ENCODE data around the gene RIPK3. TPM values are rescaled to one million over a fixed set of nuclear protein-coding genes. Genes with fewer than 3 reads are reported as not detected.

The RIPK3 gene
- total RNA-seq, 1 donor from 2014 or later = 38.9 TPM

GRCh38 chr14:24343795-24344660, 4.2 kb upstream of the RIPK3 start:
- CTCF ChIA-PET = interaction anchor here (4.9 kb wide), 1 partner anchor 10 kb away, joined by 22 read pairs; the partner anchor contains the start of gene ADCY4
- DNase-seq = no peak
- peaks cover 3% of the 10 kb centered on the region for H3K36me3 Mint-ChIP-seq (ENCODE audit: low read depth)
- peaks cover 8% of the 10 kb centered on the region for H3K4me1 Mint-ChIP-seq
- no peak for ATAC-seq (ENCODE audit: low read depth)
- POLR2A ChIA-PET = no interaction called here
- no peak overlapping the region for H3K27ac Mint-ChIP-seq
- H3K27me3 Mint-ChIP-seq = peaks cover 20% of the 10 kb centered on the region
- no peaks in the 10 kb centered on the region for H3K9me3 Mint-ChIP-seq
- TF ChIP-seq CTCF (IDR thresholded peaks at IDR 0.05) = no peak
- H3K4me3 Mint-ChIP-seq = no peak overlapping the region
- intact Hi-C loops (cut with micrococcal nuclease) = no loop called here

- no peak for TF ChIP-seq CTCF (IDR thresholded peaks at IDR 0.05)
- intact Hi-C loops (cut with micrococcal nuclease) = no loop called here
- no peak for DNase-seq
- Mint-ChIP-seq H3K27me3 (peaks cover 20% of the 10 kb centered on the region), H3K27ac (no peak overlapping the region), H3K4me3 (no peak overlapping the region), H3K4me1 (peaks cover 19% of the 10 kb centered on the region), H3K9me3 (no peaks in the 10 kb centered on the region), H3K36me3 (ENCODE audit: low read depth) (peaks cover 5% of the 10 kb centered on the region)
- no peak for ATAC-seq (ENCODE audit: low read depth)
- ChIA-PET CTCF (no interaction called here), POLR2A (no interaction called here)
These were observed 3.1 kb upstream of the RIPK3 start for GRCh38 chr14:24342889-24343288.

GRCh38 chr14:24340606-24341005, 815 bp upstream of the RIPK3 start:
- intact Hi-C loops (cut with micrococcal nuclease) = loop anchor here (1.0 kb wide), 1 partner anchor 25 kb away; no protein-coding TSS in a partner anchor
- H3K4me3 Mint-ChIP-seq = no peak overlapping the region

GRCh38 chr14:24338843-24339242, 948 bp downstream of the RIPK3 start:
- H3K27ac Mint-ChIP-seq = no peak overlapping the region
- no peak for DNase-seq
- H3K27me3 Mint-ChIP-seq = peaks cover 15% of the 10 kb centered on the region
- ChIA-PET CTCF (interaction anchor here (3.0 kb wide), 2 partner anchors 27 to 93 kb away, joined by 16 to 25 read pairs; no protein-coding TSS in a partner anchor), POLR2A (interaction anchor here (0.7 to 11.5 kb wide), 6 partner anchors 27 to 103 kb away, joined by 3 to 216 read pairs (median 6); partner anchors contain the start of genes CBLN3, DHRS1, KHNYN and NOP9)
- H3K4me3 Mint-ChIP-seq = peak overlapping the region; percentile 94
- ATAC-seq (ENCODE audit: low read depth) = no peak
- intact Hi-C loops (cut with micrococcal nuclease) = loop anchor here (1.0 to 10.0 kb wide), 3 partner anchors 92 to 784 kb away; partner anchors contain the start of genes THTPA and ZFHX2
- H3K4me1 Mint-ChIP-seq = peaks cover 38% of the 10 kb centered on the region
- H3K9me3 Mint-ChIP-seq = no peaks in the 10 kb centered on the region
- peaks cover 22% of the 10 kb centered on the region for H3K36me3 Mint-ChIP-seq (ENCODE audit: low read depth)
- TF ChIP-seq CTCF (IDR thresholded peaks at IDR 0.05) = no peak

More at GRCh38 chr14:24340606-24341005, 815 bp upstream of the RIPK3 start:
- no peak for DNase-seq
- no peak for TF ChIP-seq CTCF (IDR thresholded peaks at IDR 0.05)
- H3K4me1 Mint-ChIP-seq = peaks cover 25% of the 10 kb centered on the region
- H3K9me3 Mint-ChIP-seq = no peaks in the 10 kb centered on the region
- H3K27me3 Mint-ChIP-seq = peaks cover 15% of the 10 kb centered on the region
- H3K36me3 Mint-ChIP-seq (ENCODE audit: low read depth) = peaks cover 22% of the 10 kb centered on the region
- CTCF ChIA-PET = interaction anchor here (1.3 to 3.0 kb wide), 3 partner anchors 25 to 91 kb away, joined by 3 to 25 read pairs (median 16); no protein-coding TSS in a partner anchor
- POLR2A ChIA-PET = interaction anchor here (1.2 to 11.5 kb wide), 4 partner anchors 26 to 101 kb away, joined by 3 to 216 read pairs (median 16); partner anchors contain the start of genes CBLN3, KHNYN, RABGGTA and SDR39U1
- no peak overlapping the region for H3K27ac Mint-ChIP-seq
- ATAC-seq (ENCODE audit: low read depth) = no peak

GRCh38 chr14:24337824-24338175, 2.0 kb downstream of the RIPK3 start:
- ChIA-PET POLR2A (interaction anchor here (1.0 to 11.5 kb wide), 3 partner anchors 93 to 104 kb away, joined by 3 to 216 read pairs (median 7); partner anchors contain the start of genes CBLN3, KHNYN and SDR39U1), CTCF (interaction anchor here (0.7 to 13.6 kb wide), 2 partner anchors 26 to 96 kb away, joined by 3 to 353 read pairs; partner anchors contain the start of genes CBLN3, KHNYN and LTB4R)
- DNase-seq (no peak), ATAC-seq (ENCODE audit: low read depth) (no peak)
- H3K4me1 Mint-ChIP-seq = peaks cover 47% of the 10 kb centered on the region
- peaks cover 22% of the 10 kb centered on the region for H3K36me3 Mint-ChIP-seq (ENCODE audit: low read depth)
- no peak overlapping the region for H3K27ac Mint-ChIP-seq
- no peaks in the 10 kb centered on the region for H3K9me3 Mint-ChIP-seq
- peaks cover 18% of the 10 kb centered on the region for H3K27me3 Mint-ChIP-seq
- intact Hi-C loops (cut with micrococcal nuclease) = loop anchor here (10.0 kb wide), 2 partner anchors 337 to 783 kb away; partner anchors contain the start of genes THTPA and ZFHX2
- TF ChIP-seq CTCF (IDR thresholded peaks at IDR 0.05) = no peak
- peak overlapping the region; percentile 32 for H3K4me3 Mint-ChIP-seq

Measured in activated B cell treated with CpG ODN at 0.5 μM for 24 hours (primary cell).